Coronary artery (tissue), 2 donors: ENCODE data around the gene C19orf12.

Experiments
- DNase-seq: peaks from one replicate; pipeline ENCODE4 v3.0.0-alpha.2; 2017; ENCODE audit warnings: low spot score
- H3K27ac ChIP-seq, 2 donors: fragments of 200-600 bp; sonication (generic); one replicate each; pipeline ENCODE4 v1.5.1; 2016 to 2019
- H3K4me3 ChIP-seq: fragments of 200-600 bp; sonication (generic); 2 replicates; pipeline ENCODE4 v1.5.1; 2016; ENCODE audit warnings: mild to moderate bottlenecking, moderate library complexity
- CTCF ChIP-seq: fragments of 200-600 bp; sonication (generic); IDR thresholded peaks from one replicate; pipeline ENCODE4 v1.5.1; 2019; ENCODE audit warnings: antibody characterized with exemption

The C19orf12 gene

GRCh38 chr19:29714953-29715700 lies at the start of gene C19orf12:
C19orf12 (minus strand) TSS chr19:29715261; CDS start chr19:29708413, 6,848 bp downstream.
- TF ChIP-seq CTCF = no peak

GRCh38 chr19:29764361-29764760 lies 49.3 kb upstream of the C19orf12 start:
- H3K4me3 ChIP-seq = no peak overlapping the region
- no peak for TF ChIP-seq CTCF
- DNase-seq = no peak
- no peak overlapping the region for H3K27ac ChIP-seq

More at GRCh38 chr19:29714953-29715700, at the start of gene C19orf12:
- no peak for DNase-seq
- Histone ChIP-seq H3K27ac (peak within 1 kb of the TSS; percentile 85 to 96), H3K4me3 (peak within 1 kb of the TSS; percentile 92)

- no peak for TF ChIP-seq CTCF
- Histone ChIP-seq H3K27ac (no peak overlapping the region), H3K4me3 (no peak overlapping the region)
- no peak for DNase-seq
Observed at GRCh38 chr19:29763196-29763595, 48.1 kb upstream of the C19orf12 start.

- TF ChIP-seq CTCF = no peak
- Histone ChIP-seq H3K27ac (no peak overlapping the region), H3K4me3 (no peak overlapping the region)
- no peak for DNase-seq
Observed at GRCh38 chr19:29761575-29762232, 46.6 kb upstream of the C19orf12 start.

- no peak overlapping the region for H3K4me3 ChIP-seq
- no peak overlapping the region for H3K27ac ChIP-seq
- DNase-seq = no peak
- TF ChIP-seq CTCF = no peak
Observed at GRCh38 chr19:29760752-29761502, 45.9 kb upstream of the C19orf12 start.

- no peak overlapping the region for H3K4me3 ChIP-seq
- H3K27ac ChIP-seq = no peak overlapping the region
- no peak for TF ChIP-seq CTCF
- DNase-seq = no peak
Observed at GRCh38 chr19:29759359-29759758, 44.3 kb upstream of the C19orf12 start.
